Psoas muscle (tissue), 8 donors: ENCODE data around the gene FMNL2. TPM values are rescaled to one million over a fixed set of nuclear protein-coding genes. Genes with fewer than 3 reads are reported as not detected.

ENCODE experiments used
- ATAC-seq, 4 donors: fragments of 200-7000 bp; cut with Tn5 transposase; one replicate each; pipeline ENCODE4 v1.9.1; 2020; ENCODE audit warnings: moderate library complexity in 3 of 4, mild to moderate bottlenecking in 2 of 4
- DNase-seq, 2 donors: peaks; one replicate each; pipeline ENCODE4 v3.0.0-alpha.2; 2020
- H3K27ac ChIP-seq: fragments of 200-600 bp; one replicate; pipeline ENCODE4 v1.8.0; 2022
- H3K27me3 ChIP-seq, 3 donors: fragments of 200-600 bp in 1 of 3; one replicate each; pipeline versions ENCODE4 v1.6.1 to v1.8.0; 2013 to 2022; ENCODE audit warnings: low read length in 2 of 3, mild to moderate bottlenecking in 2 of 3, moderate library complexity in 1 of 3; ENCODE audit not compliant: insufficient read depth in 3 of 3
- H3K36me3 ChIP-seq, 2 donors: fragments of 200-600 bp in 1 of 2; one replicate each; pipeline versions ENCODE4 v1.6.1 to v1.8.0; 2013 to 2022; ENCODE audit warnings: low read depth in 1 of 2, mild to moderate bottlenecking in 1 of 2, moderate library complexity in 1 of 2; ENCODE audit not compliant: insufficient read depth in 1 of 2
- H3K4me1 ChIP-seq: fragments of 200-600 bp; one replicate; pipeline ENCODE4 v1.8.0; 2022
- H3K4me3 ChIP-seq: fragments of 200-600 bp; one replicate; pipeline ENCODE4 v1.8.0; 2022; ENCODE audit warnings: mild to moderate bottlenecking
- H3K9me3 ChIP-seq: fragments of 200-600 bp; one replicate; pipeline ENCODE4 v1.8.0; 2022
- WGBS, 3 donors: extraction: QIAGEN DNeasy Blood & Tissue Kit; methylation state at CpG; one replicate each; pipeline versions ENCODE4 v1.1.6 to v1.1.7; 2013; 5-methylcytosine and 5-hydroxymethylcytosine counted together
- intact Hi-C, 2 donors: fragments of 100-400 bp; cut with DNase I; formaldehyde crosslinking; loops; one replicate each; pipeline versions ENCODE4 v1.11.0 to v1.14.2; 2022
- polyA plus RNA-seq, 3 donors: library from polyadenylated mRNA; stranded (reverse); fragments of 200-250 nt; gene quantifications; one replicate each; pipeline ENCODE4 v1.2.3, GENCODE V29; 2013
- total RNA-seq, 4 donors: library from RNA; stranded (reverse); fragmentation: NEBNext Ultra II Directional in 2 of 4; extraction: Animal tissue kit (Norgen Biotek cat#: 25700) in 2 of 4; gene quantifications; one replicate each; pipeline versions ENCODE4 v1.2.1 to v1.2.4, GENCODE V29; 2021 to 2023
- TF ChIP-seq, protein P1 (sequence below): fragments of 200-600 bp; IDR thresholded peaks from one replicate; pipeline ENCODE4 v1.8.0; 2022; ENCODE audit warnings: antibody characterized with exemption
- donor health status: healthy with polysubstance abuse.
- donor health status: DM: no; HTN: no; CAD: no; lungs with moderate emphysema.
- donor health status: Bipolar disorder and iron deficiency.
- donor health status: healthy.
- donor health status: DM: yes; HTN: yes; CAD: no.
- donor health status: DM: no; HTN: no; CAD: no.
- donor health status: DM: no; HTN: no; CAD: no.
- donor health status: DM: yes; HTN: yes; CAD: no.

The FMNL2 gene
- total and polyA plus RNA-seq, 7 donors = 6.6 to 18.2 (median 11.0) TPM

DNA sequence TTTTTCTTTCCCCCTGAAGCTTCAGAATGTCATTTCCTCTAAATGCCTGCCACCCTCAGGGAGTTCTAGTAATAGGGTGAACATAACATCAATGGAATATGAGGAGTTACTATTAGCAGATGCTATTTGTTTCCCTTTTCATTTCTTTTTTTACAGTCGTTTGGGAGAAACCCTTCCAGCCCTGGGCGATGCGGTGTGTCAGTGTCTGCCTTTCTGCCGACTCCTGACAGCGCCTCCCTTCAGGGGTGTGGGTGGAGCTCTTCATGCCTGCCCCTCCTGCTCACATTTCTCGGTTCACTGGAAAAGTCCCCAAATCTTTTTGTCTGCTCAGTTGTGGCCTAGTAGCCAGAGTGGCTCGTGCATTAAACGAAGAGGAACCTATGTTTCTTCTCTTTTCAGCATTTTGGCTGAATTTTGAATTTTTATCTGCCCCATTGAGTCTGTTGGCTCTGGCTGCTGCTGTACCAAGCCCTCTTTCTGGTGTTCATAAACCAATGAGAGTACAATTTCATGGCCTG lies 72.3 kb downstream of the FMNL2 start:
- Histone ChIP-seq H3K27me3 (no peaks in the 10 kb centered on the region), H3K9me3 (no peaks in the 10 kb centered on the region), H3K36me3 (no peaks in the 10 kb centered on the region), H3K27ac (peak overlapping the region; percentile 32), H3K4me3 (peak overlapping the region; percentile 40), H3K4me1 (peaks cover 70% of the 10 kb centered on the region)
- ATAC-seq (peak; percentile 56 to 68 (median 63)), DNase-seq (peak; percentile 41 to 62)
- 12 to 50% (median 16%) methylated on average over 8 of the region's 8 CpGs for WGBS, 3 donors
- TF ChIP-seq, protein P1, sequence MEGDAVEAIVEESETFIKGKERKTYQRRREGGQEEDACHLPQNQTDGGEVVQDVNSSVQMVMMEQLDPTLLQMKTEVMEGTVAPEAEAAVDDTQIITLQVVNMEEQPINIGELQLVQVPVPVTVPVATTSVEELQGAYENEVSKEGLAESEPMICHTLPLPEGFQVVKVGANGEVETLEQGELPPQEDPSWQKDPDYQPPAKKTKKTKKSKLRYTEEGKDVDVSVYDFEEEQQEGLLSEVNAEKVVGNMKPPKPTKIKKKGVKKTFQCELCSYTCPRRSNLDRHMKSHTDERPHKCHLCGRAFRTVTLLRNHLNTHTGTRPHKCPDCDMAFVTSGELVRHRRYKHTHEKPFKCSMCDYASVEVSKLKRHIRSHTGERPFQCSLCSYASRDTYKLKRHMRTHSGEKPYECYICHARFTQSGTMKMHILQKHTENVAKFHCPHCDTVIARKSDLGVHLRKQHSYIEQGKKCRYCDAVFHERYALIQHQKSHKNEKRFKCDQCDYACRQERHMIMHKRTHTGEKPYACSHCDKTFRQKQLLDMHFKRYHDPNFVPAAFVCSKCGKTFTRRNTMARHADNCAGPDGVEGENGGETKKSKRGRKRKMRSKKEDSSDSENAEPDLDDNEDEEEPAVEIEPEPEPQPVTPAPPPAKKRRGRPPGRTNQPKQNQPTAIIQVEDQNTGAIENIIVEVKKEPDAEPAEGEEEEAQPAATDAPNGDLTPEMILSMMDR = no peak
- intact Hi-C loops = loop anchor here in 1 of 2 donors (5.0 kb wide), 1 partner anchor 70 kb away; the partner anchor contains the start of gene FMNL2

GRCh38 chr2:152407806-152408205 lies 72.8 kb downstream of the FMNL2 start:
- WGBS, 3 donors = 46 to 88% (median 67%) methylated on average over 1 of the region's 1 CpG
- H3K4me3 ChIP-seq = peak overlapping the region; percentile 40
- peaks cover 66% of the 10 kb centered on the region for H3K4me1 ChIP-seq
- H3K36me3 ChIP-seq = no peaks in the 10 kb centered on the region
- no peaks in the 10 kb centered on the region for H3K27me3 ChIP-seq
- H3K9me3 ChIP-seq = no peaks in the 10 kb centered on the region
- TF ChIP-seq, protein P1 = no peak
- peak overlapping the region; percentile 32 for H3K27ac ChIP-seq
- intact Hi-C loops = loop anchor here in 1 of 2 donors (5.0 kb wide), 1 partner anchor 71 kb away; the partner anchor contains the start of gene FMNL2
- DNase-seq (no peak), ATAC-seq (peak in 1 of 4 donors; percentile 24)

DNA sequence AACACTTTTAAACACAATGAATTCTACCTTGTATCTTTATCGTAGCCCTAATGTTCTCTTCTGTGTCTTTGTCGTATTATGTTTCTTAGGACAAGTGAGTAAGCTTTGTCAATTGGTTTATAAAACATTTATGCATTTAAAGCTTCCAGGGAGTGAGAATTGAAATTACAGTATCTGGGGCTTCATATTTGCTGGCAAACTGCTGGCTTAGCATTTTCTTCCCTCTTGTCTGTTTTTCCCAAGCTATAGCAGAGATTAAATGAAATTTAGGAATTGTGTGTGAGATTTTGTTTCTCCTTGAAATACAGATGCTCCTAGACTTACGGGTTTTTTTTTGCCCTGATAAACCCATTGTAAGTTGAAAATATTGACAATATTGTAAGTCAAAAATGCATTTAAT lies 73.3 kb downstream of the FMNL2 start:
- no peak for ATAC-seq
- Histone ChIP-seq H3K9me3 (no peaks in the 10 kb centered on the region), H3K27ac (no peak overlapping the region), H3K4me1 (peaks cover 61% of the 10 kb centered on the region), H3K27me3 (no peaks in the 10 kb centered on the region), H3K36me3 (no peaks in the 10 kb centered on the region), H3K4me3 (no peak overlapping the region)
- no peak for DNase-seq
- WGBS, 3 donors = 83 to 96% (median 88%) methylated on average over 3 of the region's 3 CpGs
- intact Hi-C loops = loop anchor here in 1 of 2 donors (5.0 kb wide), 1 partner anchor 71 kb away; the partner anchor contains the start of gene FMNL2
- TF ChIP-seq, protein P1 = no peak

- peaks cover 60% of the 10 kb centered on the region for H3K4me1 ChIP-seq
- H3K36me3 ChIP-seq = no peaks in the 10 kb centered on the region
- H3K4me3 ChIP-seq = no peak overlapping the region
- TF ChIP-seq, protein P1 = no peak
- H3K9me3 ChIP-seq = no peaks in the 10 kb centered on the region
- intact Hi-C loops = loop anchor here (5.0 to 10.0 kb wide), 3 partner anchors 65 to 225 kb away; partner anchors contain the start of gene FMNL2 (in 1 of the 2)
- H3K27ac ChIP-seq = peak overlapping the region; percentile 48
- WGBS, 3 donors = 82 to 89% (median 85%) methylated on average over 6 of the region's 6 CpGs
- ATAC-seq (no peak), DNase-seq (no peak)
- no peaks in the 10 kb centered on the region for H3K27me3 ChIP-seq
Observed at GRCh38 chr2:152409386-152410164, 74.6 kb downstream of the FMNL2 start.
